ES-I3 (cell line): ENCODE data around the gene ANKRD7.

Experiments used
- H3K36me3 ChIP-seq: 2 replicates; pipeline ENCODE4 v1.6.1; 2013; ENCODE audit warnings: mild to moderate bottlenecking, low read length, control low read depth, moderate library complexity; ENCODE audit not compliant: insufficient read depth
- H3K4me1 ChIP-seq: 2 replicates; pipeline ENCODE4 v1.6.1; 2013; ENCODE audit warnings: mild to moderate bottlenecking, control low read depth, low read length; ENCODE audit not compliant: insufficient read depth
- H3K9ac ChIP-seq: 2 replicates; pipeline ENCODE4 v1.6.1; 2013; ENCODE audit warnings: low read depth, mild to moderate bottlenecking, low read length, moderate library complexity
- H3K9me3 ChIP-seq: 2 replicates; pipeline ENCODE4 v1.6.1; 2013; ENCODE audit warnings: mild to moderate bottlenecking, low read length, moderate library complexity; ENCODE audit not compliant: control insufficient read depth, insufficient read depth

ANKRD7 gene

GRCh38 chr7:118264836-118265235 is 40.3 kb downstream of the ANKRD7 start:
- Histone ChIP-seq H3K9ac (no peak overlapping the region), H3K4me1 (no peaks in the 10 kb centered on the region), H3K36me3 (no peaks in the 10 kb centered on the region), H3K9me3 (no peaks in the 10 kb centered on the region)

DNA sequence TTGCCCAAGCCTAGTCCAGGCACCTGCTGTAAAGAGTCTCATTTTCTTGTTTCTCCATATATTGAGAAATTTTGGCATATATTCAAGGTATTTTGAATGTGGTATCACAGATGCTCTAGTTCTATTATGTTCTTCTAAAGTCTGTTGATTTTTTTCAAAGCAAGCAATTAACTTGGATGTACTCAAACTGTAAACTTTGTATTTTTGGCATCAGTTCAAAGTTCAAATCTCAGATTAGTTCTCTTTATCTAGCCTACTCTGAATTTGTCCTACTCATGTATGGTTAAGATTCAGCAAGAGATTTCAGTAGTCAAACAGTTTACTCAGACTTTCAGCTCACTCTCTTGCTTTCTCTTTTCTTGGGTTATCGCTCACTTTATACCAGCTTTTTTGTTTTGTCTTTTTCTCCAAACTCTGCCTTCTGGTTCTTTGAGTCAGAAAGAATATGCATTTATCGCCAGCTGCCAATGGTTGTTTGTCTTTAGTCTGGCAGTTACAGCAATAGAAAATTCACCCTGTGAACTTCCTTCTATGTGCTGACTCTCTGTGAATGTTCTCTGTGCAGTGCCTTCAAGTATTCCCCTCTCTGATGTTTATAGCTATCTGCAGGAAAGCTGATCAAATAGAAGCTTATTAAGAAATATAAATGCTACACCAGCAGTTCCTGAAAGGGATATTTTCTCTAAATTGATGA is 56.0 kb downstream of the ANKRD7 start:
- Histone ChIP-seq H3K9me3 (no peaks in the 10 kb centered on the region), H3K36me3 (no peaks in the 10 kb centered on the region), H3K9ac (no peak overlapping the region), H3K4me1 (no peaks in the 10 kb centered on the region)

- H3K9ac ChIP-seq, result no peak overlapping the region
- H3K4me1 ChIP-seq, result no peaks in the 10 kb centered on the region
- no peaks in the 10 kb centered on the region for H3K36me3 ChIP-seq
- H3K9me3 ChIP-seq, result no peaks in the 10 kb centered on the region
Measured at GRCh38 chr7:118281196-118281595, 56.7 kb downstream of the ANKRD7 start.

DNA sequence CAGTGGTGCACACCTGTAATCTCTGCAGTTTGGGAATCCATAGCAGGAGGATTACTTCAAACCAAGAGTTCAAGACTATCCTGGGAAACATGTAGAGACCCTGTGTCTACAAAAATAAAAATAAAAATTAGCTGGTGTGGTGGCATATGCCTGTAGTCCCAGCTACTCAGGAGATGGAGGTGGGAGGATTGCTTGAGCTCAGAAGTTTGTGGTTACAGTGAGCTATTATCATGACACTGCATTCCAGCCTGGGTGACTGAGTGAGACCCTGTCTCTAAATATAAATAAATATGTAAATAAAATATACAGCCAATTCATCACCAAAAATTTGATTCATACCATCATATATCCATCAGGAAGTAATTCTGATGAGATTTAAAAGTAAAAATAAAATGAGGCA is 60.9 kb downstream of the ANKRD7 start:
- Histone ChIP-seq H3K9ac (no peak overlapping the region), H3K9me3 (no peaks in the 10 kb centered on the region), H3K36me3 (no peaks in the 10 kb centered on the region), H3K4me1 (no peaks in the 10 kb centered on the region)

DNA sequence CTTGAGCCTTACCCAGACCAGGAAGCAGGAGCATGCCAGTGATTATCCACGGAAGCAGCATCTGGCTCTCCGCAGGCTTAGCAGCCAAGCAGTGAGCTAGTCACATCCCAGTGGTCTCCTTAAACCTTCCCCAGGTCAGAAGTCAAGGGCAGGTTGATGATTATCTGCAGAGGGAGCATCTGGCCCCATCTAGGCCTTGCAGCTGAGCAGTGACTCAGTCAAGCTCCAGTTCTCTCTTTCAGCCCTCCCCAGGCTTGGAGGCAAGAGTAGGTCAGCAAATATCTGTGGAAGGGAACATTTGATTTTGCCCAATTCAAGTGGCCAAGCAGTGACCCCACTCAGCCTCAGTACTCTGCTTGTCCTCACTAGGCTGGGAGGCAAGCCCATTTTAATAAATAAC is 61.6 kb downstream of the ANKRD7 start:
- H3K9ac ChIP-seq, result no peak overlapping the region

GRCh38 chr7:118288098-118288497 is 63.6 kb downstream of the ANKRD7 start:
- H3K4me1 ChIP-seq, result no peaks in the 10 kb centered on the region
- no peaks in the 10 kb centered on the region for H3K36me3 ChIP-seq
- H3K9ac ChIP-seq, result no peak overlapping the region
- peaks cover 2% of the 10 kb centered on the region; the same call in 1 of the 2 replicates for H3K9me3 ChIP-seq

More for the DNA sequence above, 61.6 kb downstream of the ANKRD7 start:
- H3K4me1 ChIP-seq, result no peaks in the 10 kb centered on the region
- no peaks in the 10 kb centered on the region for H3K9me3 ChIP-seq
- no peaks in the 10 kb centered on the region for H3K36me3 ChIP-seq

DNA sequence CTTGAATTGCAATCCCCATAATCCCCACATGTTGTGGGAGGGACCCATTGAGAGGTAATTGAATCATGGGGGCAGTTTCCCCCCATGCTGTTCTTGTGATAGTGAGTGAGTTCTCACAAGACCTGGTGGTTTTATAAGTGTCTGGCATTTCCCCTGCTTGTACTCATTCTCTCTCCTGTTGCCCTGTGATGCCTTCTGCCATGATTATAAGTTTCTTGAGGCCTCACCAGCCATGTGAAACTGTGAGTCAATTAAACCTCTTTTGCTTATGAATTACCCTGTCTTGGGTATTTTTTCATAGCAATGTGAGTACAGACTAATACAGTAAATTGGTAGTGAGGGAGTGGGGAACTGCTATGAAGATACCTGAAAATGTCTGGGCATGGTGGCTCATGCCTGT is 65.0 kb downstream of the ANKRD7 start:
- no peak overlapping the region for H3K9ac ChIP-seq
- H3K9me3 ChIP-seq, result peaks cover 2% of the 10 kb centered on the region; the same call in 1 of the 2 replicates
- H3K4me1 ChIP-seq, result no peaks in the 10 kb centered on the region
- H3K36me3 ChIP-seq, result no peaks in the 10 kb centered on the region
